K562 (cell line): ENCODE measurements around the gene DIAPH1. TPM values are rescaled to one million over a fixed set of nuclear protein-coding genes. Genes with fewer than 3 reads are reported as not detected.

ENCODE experiments used
- DACH1 ChIP-seq: fragments of 450-650 bp; IDR thresholded peaks from 2 replicates; pipeline ENCODE4 v1.6.1; 2018; ENCODE audit not compliant: partially characterized antibody
- ELK3 ChIP-seq: fragments of 450-650 bp; formaldehyde crosslinking; IDR thresholded peaks from 2 replicates; pipeline ENCODE4 v1.4.0; 2020; ENCODE audit warnings: mild to moderate bottlenecking
- EP400 ChIP-seq: fragments of 450-650 bp; IDR thresholded peaks from 2 replicates; pipeline ENCODE4 v1.6.1; 2017; ENCODE audit warnings: antibody characterized with exemption, mild to moderate bottlenecking, moderate library complexity
- FOXK1 ChIP-seq: sonication (generic); formaldehyde crosslinking; IDR thresholded peaks from 2 replicates; pipeline ENCODE4 v1.8.0; 2022; ENCODE audit warnings: missing genetic modification reagents, mild to moderate bottlenecking, borderline replicate concordance
- HMGN3 ChIP-seq: IDR thresholded peaks from 2 replicates; pipeline ENCODE4 v1.6.1; 2011; ENCODE audit warnings: borderline replicate concordance, low read depth, mild to moderate bottlenecking, mixed read lengths, low read length; ENCODE audit not compliant: insufficient read length; ENCODE audit errors: extremely low read depth
- KDM2B ChIP-seq: fragments of 250-450 bp; sonication (Bioruptor Pico); IDR thresholded peaks from 2 replicates; pipeline ENCODE4 v1.8.0; 2021; ENCODE audit warnings: mild to moderate bottlenecking, moderate library complexity
- NCOA6 ChIP-seq: fragments of 450-650 bp; IDR thresholded peaks from 2 replicates; pipeline ENCODE4 v1.6.1; 2017; ENCODE audit warnings: mild to moderate bottlenecking
- RAD21 ChIP-seq, 2 experiments: fragments of 250-450 bp in 1 of 2; fragments of 450-650 bp in 1 of 2; sonication (Bioruptor Pico) in 1 of 2; formaldehyde crosslinking in 1 of 2; IDR thresholded peaks in 1 of 2; conservative IDR thresholded peaks in 1 of 2; 2 replicates each; pipeline versions ENCODE4 v1.4.0 to v1.8.0; 2020 to 2022; ENCODE audit warnings: mild to moderate bottlenecking in 2 of 2, moderate library complexity in 1 of 2
- RB1 ChIP-seq: fragments of 450-650 bp; IDR thresholded peaks from 2 replicates; pipeline ENCODE4 v1.6.1; 2017; ENCODE audit warnings: low read depth, mild to moderate bottlenecking
- RBBP5 ChIP-seq: fragments of 200-600 bp; sonication (generic); IDR thresholded peaks from 2 replicates; pipeline ENCODE4 v1.6.1; 2012; ENCODE audit warnings: borderline replicate concordance, mild to moderate bottlenecking, low read length, control low read depth, inconsistent platforms; ENCODE audit not compliant: insufficient read depth, poor library complexity, severe bottlenecking
- SETDB1 ChIP-seq: IDR thresholded peaks from one replicate; pipeline ENCODE4 v1.6.1; 2012; ENCODE audit warnings: low read length, control low read depth, inconsistent platforms
- SPI1 ChIP-seq: IDR thresholded peaks from 2 replicates; pipeline ENCODE4 v1.6.1; 2011; ENCODE audit warnings: low read depth, low read length, control low read depth, borderline replicate concordance
- ZBTB7A ChIP-seq: IDR thresholded peaks from 2 replicates; pipeline ENCODE4 v1.6.1; 2011; ENCODE audit warnings: low read depth, mild to moderate bottlenecking, low read length, moderate library complexity, borderline replicate concordance; ENCODE audit not compliant: control insufficient read depth
- ZFP1 ChIP-seq: fragments of 450-650 bp; formaldehyde crosslinking; IDR thresholded peaks from 2 replicates; pipeline ENCODE4 v1.4.0; 2020; ENCODE audit warnings: mild to moderate bottlenecking, mixed read lengths
- polyA plus RNA-seq, 8 experiments: library from polyadenylated mRNA; depleted of rRNA in 4 of 8; stranded (reverse) in 5 of 8; unstranded in 3 of 8; fragments of >200 nt; fragmentation: Nextera tagmentation in 2 of 8; fragmentation: Illumina TruSeq in 1 of 8; extraction: Ambion mirVana in 2 of 8; extraction: Trizol in 1 of 8; gene quantifications; 2 replicates each; pipeline versions ENCODE4 v1.2.1 to v1.2.3, GENCODE V29; 2011 to 2014; ENCODE audit warnings: inconsistent platforms in 1 of 8, missing spikeins in 1 of 8
- total RNA-seq, 7 experiments: library from RNA; depleted of rRNA in 6 of 7; stranded (reverse); fragments of >200 nt in 6 of 7; fragmentation: Illumina TruSeq in 2 of 7; extraction: Trizol in 2 of 7; gene quantifications; 2 replicates each; pipeline versions ENCODE4 v1.2.1 to v1.2.3, GENCODE V29; 2011 to 2021; ENCODE audit warnings: low replicate concordance in 1 of 7
- TF ChIP-seq, protein P1 (sequence below): sonication (generic); formaldehyde crosslinking; IDR thresholded peaks from 2 replicates; pipeline ENCODE4 v1.8.0; 2022; ENCODE audit warnings: mild to moderate bottlenecking, missing genetic modification reagents, borderline replicate concordance
- TF ChIP-seq, protein P2 (sequence below): fragments of 450-650 bp; IDR thresholded peaks from 2 replicates; pipeline ENCODE4 v1.6.1; 2016; ENCODE audit warnings: low read depth

The DIAPH1 gene
- total and polyA plus RNA-seq, 9 of the 15 experiments (the other 6 are each of a cell fraction or from before 2014, with no cell fraction given): 60.8 to 328 (median 97.8) TPM

DNA sequence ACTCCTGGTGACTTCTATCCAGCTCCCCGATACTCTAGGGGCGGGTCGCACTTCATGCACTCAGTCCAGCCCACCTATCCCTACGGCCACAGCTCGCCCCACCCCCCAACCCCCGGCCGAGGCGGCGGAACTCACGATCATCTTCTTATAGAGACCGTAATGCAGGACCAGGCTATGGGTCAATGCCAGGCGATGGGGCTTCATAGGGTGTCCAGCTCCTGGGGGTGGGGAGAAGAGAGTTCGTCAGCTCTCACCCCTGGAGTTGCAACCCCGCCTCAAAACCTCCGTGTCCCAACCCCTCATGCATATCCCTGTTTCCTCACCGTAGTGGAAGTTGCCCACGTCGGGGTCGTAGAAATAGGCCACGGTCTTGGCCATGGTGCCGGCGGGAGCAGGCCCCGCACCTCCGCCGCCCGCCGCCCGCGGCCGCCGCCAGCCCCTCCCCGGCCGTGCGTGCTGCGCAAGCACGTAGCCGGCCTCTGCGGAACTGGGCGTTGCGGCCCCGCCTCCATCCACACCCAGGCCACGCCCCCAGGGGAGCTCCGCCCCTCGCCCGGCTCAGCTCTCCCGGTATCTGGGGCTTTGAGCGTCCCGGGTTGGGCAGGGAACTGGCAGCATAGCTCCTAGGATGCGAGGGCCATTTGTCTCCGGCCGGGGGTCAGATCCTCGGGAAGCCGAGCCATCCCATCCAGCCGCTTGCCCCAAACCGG is 17.8 kb upstream of the DIAPH1 start, which contains the start of the genes HDAC3 and RELL2 (continued):
- peak; percentile 79; the same call in 1 of the 2 replicates for TF ChIP-seq RB1
- 0 out of 2 replicates have a peak, but pooled peaks have one; percentile 35 for TF ChIP-seq ZBTB7A
- peak; percentile 21; the same call in 1 of the 2 replicates for TF ChIP-seq NCOA6
- TF ChIP-seq DACH1: no peak
- no peak for TF ChIP-seq SETDB1
- TF ChIP-seq HMGN3: peak; percentile 77
- no peak for TF ChIP-seq RAD21 (CRISPR knock-in tag; conservative IDR thresholded peaks at IDR 0.05 in 1 of 2, IDR thresholded peaks at IDR 0.05 in 1 of 2)
- peak; percentile 81 for TF ChIP-seq RBBP5
- no peak for TF ChIP-seq ELK3 (CRISPR knock-in tag)
- TF ChIP-seq ZFP1: no peak
- TF ChIP-seq EP400: no peak; the same call in 1 of the 2 replicates
- no peak for TF ChIP-seq FOXK1 (CRISPR knock-in tag)
- TF ChIP-seq SPI1: peak; percentile 52; the same call in 1 of the 2 replicates
- TF ChIP-seq, protein P1, sequence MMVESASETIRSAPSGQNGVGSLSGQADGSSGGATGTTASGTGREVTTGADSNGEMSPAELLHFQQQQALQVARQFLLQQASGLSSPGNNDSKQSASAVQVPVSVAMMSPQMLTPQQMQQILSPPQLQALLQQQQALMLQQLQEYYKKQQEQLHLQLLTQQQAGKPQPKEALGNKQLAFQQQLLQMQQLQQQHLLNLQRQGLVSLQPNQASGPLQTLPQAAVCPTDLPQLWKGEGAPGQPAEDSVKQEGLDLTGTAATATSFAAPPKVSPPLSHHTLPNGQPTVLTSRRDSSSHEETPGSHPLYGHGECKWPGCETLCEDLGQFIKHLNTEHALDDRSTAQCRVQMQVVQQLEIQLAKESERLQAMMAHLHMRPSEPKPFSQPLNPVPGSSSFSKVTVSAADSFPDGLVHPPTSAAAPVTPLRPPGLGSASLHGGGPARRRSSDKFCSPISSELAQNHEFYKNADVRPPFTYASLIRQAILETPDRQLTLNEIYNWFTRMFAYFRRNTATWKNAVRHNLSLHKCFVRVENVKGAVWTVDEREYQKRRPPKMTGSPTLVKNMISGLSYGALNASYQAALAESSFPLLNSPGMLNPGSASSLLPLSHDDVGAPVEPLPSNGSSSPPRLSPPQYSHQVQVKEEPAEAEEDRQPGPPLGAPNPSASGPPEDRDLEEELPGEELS (CRISPR knock-in tag): no peak
- TF ChIP-seq KDM2B (CRISPR knock-in tag): no peak
- TF ChIP-seq, protein P2, sequence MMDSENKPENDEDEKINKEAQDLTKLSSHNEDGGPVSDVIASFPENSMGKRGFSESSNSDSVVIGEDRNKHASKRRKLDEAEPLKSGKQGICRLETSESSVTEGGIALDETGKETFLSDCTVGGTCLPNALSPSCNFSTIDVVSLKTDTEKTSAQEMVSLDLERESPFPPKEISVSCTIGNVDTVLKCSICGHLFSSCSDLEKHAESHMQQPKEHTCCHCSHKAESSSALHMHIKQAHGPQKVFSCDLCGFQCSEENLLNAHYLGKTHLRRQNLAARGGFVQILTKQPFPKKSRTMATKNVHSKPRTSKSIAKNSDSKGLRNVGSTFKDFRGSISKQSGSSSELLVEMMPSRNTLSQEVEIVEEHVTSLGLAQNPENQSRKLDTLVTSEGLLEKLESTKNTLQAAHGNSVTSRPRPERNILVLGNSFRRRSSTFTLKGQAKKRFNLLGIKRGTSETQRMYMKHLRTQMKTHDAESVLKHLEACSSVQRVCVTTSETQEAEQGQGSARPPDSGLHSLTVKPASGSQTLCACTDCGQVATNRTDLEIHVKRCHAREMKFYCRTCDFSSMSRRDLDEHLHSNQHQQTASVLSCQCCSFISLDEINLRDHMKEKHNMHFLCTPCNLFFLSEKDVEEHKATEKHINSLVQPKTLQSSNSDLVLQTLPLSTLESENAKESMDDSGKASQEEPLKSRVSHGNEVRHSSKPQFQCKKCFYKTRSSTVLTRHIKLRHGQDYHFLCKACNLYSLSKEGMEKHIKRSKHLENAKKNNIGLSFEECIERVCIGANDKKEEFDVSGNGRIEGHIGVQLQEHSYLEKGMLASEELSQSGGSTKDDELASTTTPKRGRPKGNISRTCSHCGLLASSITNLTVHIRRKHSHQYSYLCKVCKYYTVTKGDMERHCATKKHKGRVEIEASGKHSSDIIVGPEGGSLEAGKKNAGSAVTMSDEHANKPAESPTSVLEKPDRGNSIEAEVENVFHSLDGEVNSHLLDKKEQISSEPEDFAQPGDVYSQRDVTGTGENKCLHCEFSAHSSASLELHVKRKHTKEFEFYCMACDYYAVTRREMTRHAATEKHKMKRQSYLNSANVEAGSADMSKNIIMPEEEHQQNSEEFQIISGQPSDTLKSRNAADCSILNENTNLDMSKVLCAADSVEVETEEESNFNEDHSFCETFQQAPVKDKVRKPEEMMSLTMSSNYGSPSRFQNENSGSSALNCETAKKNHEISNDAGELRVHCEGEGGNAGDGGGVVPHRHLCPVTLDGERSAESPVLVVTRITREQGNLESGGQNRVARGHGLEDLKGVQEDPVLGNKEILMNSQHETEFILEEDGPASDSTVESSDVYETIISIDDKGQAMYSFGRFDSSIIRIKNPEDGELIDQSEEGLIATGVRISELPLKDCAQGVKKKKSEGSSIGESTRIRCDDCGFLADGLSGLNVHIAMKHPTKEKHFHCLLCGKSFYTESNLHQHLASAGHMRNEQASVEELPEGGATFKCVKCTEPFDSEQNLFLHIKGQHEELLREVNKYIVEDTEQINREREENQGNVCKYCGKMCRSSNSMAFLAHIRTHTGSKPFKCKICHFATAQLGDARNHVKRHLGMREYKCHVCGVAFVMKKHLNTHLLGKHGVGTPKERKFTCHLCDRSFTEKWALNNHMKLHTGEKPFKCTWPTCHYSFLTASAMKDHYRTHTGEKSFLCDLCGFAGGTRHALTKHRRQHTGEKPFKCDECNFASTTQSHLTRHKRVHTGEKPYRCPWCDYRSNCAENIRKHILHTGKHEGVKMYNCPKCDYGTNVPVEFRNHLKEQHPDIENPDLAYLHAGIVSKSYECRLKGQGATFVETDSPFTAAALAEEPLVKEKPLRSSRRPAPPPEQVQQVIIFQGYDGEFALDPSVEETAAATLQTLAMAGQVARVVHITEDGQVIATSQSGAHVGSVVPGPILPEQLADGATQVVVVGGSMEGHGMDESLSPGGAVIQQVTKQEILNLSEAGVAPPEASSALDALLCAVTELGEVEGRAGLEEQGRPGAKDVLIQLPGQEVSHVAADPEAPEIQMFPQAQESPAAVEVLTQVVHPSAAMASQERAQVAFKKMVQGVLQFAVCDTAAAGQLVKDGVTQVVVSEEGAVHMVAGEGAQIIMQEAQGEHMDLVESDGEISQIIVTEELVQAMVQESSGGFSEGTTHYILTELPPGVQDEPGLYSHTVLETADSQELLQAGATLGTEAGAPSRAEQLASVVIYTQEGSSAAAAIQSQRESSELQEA: 0 out of 2 replicates have a peak, but pooled peaks have one; percentile 14
